Mammary epithelial cell (primary cell): ENCODE data around the gene FAM156A.

Source experiments
- CTCF ChIP-seq, 2 donors: IDR thresholded peaks in 1 of 2; conservative IDR thresholded peaks in 1 of 2; 2 replicates each; pipeline ENCODE4 v1.5.1; 2011 to 2012; ENCODE audit warnings: inconsistent platforms in 2 of 2, low read length in 2 of 2, mild to moderate bottlenecking in 2 of 2, control low read depth in 1 of 2, low read depth in 1 of 2; ENCODE audit not compliant: insufficient read depth in 1 of 2; ENCODE audit errors: extremely low read depth in 1 of 2
- EZH2 ChIP-seq: IDR thresholded peaks from 2 replicates; pipeline ENCODE4 v1.6.1; 2012; ENCODE audit warnings: low read length, inconsistent platforms, borderline replicate concordance

DNA sequence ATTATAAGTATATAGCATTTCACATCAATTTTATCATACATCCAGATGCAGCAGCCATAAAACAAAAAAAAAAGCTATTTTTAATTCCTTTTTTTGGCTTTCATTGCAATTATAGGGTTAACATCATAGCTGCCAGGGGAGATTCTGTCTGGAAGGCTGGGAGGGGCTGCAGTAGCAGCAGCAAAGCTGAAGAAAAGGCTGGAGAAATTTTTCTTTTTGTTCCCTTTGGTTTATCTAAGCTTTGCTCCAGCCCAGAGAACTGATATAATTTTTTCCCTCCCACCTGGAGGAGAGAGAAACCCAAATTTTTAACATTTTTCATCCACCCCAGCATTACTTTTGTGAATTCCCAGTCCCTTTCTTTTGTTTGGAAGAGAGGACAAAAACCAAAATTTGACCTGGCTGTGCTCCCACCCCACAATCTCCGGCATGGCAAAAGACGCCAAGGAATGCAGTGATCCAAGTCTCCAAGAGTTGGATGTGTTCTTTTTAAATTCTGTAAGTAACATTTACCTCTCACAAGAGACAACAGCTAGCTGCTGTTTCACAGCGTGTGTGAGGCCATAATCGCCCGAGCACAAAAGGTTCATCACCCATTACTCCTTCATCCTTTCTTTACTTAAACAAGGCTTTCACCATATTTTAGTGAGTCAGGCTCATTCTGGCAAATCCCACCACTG, 25.1 kb upstream of the FAM156A start:
- TF ChIP-seq CTCF (conservative IDR thresholded peaks at IDR 0.05 in 1 of 2, IDR thresholded peaks at IDR 0.05 in 1 of 2; ENCODE audit: extremely low read depth in 1 of 2, insufficient read depth in 1 of 2, low read depth in 1 of 2, low read length in 2 of 2), result no peak
- TF ChIP-seq EZH2, result no peak
